A549 (cell line): ENCODE results near the gene HCCS.

ENCODE experiments used
- CHD2 ChIP-seq: fragments of 150-350 bp; IDR thresholded peaks from 2 replicates; pipeline ENCODE4 v1.6.1; 2014; ENCODE audit warnings: low read length; ENCODE audit not compliant: partially characterized antibody
- CTCF ChIP-seq: fragments of >200 bp; sonication (Bioruptor Twin); formaldehyde crosslinking; IDR thresholded peaks from 3 replicates; pipeline ENCODE4 v1.5.1; 2016
- EP300 ChIP-seq, 2 experiments: fragments of >200 bp; sonication (Bioruptor Twin); formaldehyde crosslinking; IDR thresholded peaks; 2 replicates in 1 of 2; 3 replicates in 1 of 2; pipeline ENCODE4 v1.6.1; 2016 to 2017
- ESRRA ChIP-seq: fragments of 150-350 bp; IDR thresholded peaks from 2 replicates; pipeline ENCODE4 v1.6.1; 2014; ENCODE audit warnings: mild to moderate bottlenecking, low read length, borderline replicate concordance
- JUN ChIP-seq, 2 experiments: fragments of >200 bp; sonication (Bioruptor Twin); formaldehyde crosslinking; IDR thresholded peaks; 2 replicates in 1 of 2; 3 replicates in 1 of 2; pipeline ENCODE4 v1.6.1; 2016 to 2017
- MYC ChIP-seq: IDR thresholded peaks from 2 replicates; pipeline ENCODE4 v1.6.1; 2012; ENCODE audit warnings: mild to moderate bottlenecking, inconsistent platforms, low read length, improper control_type of control experiment, borderline replicate concordance
- NFE2L2 ChIP-seq: fragments of 150-350 bp; conservative IDR thresholded peaks from 2 replicates; pipeline ENCODE4 v1.6.1; 2014; ENCODE audit warnings: low read length
- POLR2A ChIP-seq: IDR thresholded peaks from 2 replicates; pipeline ENCODE4 v1.6.1; 2012; ENCODE audit warnings: mild to moderate bottlenecking, low read length
- RAD21 ChIP-seq, 2 experiments: fragments of >200 bp in 1 of 2; sonication (Bioruptor Twin) in 1 of 2; formaldehyde crosslinking in 1 of 2; IDR thresholded peaks in 1 of 2; conservative IDR thresholded peaks in 1 of 2; 2 replicates in 1 of 2; 3 replicates in 1 of 2; pipeline ENCODE4 v1.6.1; 2012 to 2018; ENCODE audit warnings: inconsistent platforms in 1 of 2
- SMC3 ChIP-seq: fragments of >200 bp; sonication (Bioruptor Twin); formaldehyde crosslinking; IDR thresholded peaks from 3 replicates; pipeline ENCODE4 v1.6.1; 2018; ENCODE audit warnings: inconsistent platforms
- TFCP2L1 ChIP-seq: fragments of 250-450 bp; sonication (Bioruptor Pico); IDR thresholded peaks from 2 replicates; pipeline ENCODE4 v1.5.0; 2021; ENCODE audit warnings: mild to moderate bottlenecking
- ZSCAN20 ChIP-seq: fragments of 250-450 bp; sonication (Bioruptor Pico); IDR thresholded peaks from 2 replicates; pipeline ENCODE4 v1.8.0; 2022; ENCODE audit warnings: mild to moderate bottlenecking, moderate library complexity

GRCh38 chrX:11146411-11146810 is 35.3 kb downstream of the HCCS start:
- TF ChIP-seq CTCF (no peak), RAD21 (conservative IDR thresholded peaks at IDR 0.05 in 1 of 2, IDR thresholded peaks at IDR 0.05 in 1 of 2) (no peak), ZSCAN20 (CRISPR knock-in tag) (no peak), POLR2A (no peak), NFE2L2 (no peak), ESRRA (no peak), JUN (IDR thresholded peaks at IDR 0.05) (no peak), CHD2 (no peak), SMC3 (no peak), MYC (no peak), EP300 (IDR thresholded peaks at IDR 0.05) (no peak), TFCP2L1 (CRISPR knock-in tag) (no peak)
